Suprapubic skin (tissue), 4 donors: ENCODE data around the gene JMJD1C. TPM values are rescaled to one million over a fixed set of nuclear protein-coding genes. Genes with fewer than 3 reads are reported as not detected.
A peak's percentile ranks its signal among the peaks of the same experiment; 100 is the strongest.

Experiments
- DNase-seq, 2 donors: peaks; one replicate each; pipeline ENCODE4 v3.0.0-alpha.2; 2019; ENCODE audit warnings: low spot score in 2 of 2
- H3K27ac ChIP-seq: fragments of 200-600 bp; sonication (generic); one replicate; pipeline ENCODE4 v1.5.1; 2019
- H3K27me3 ChIP-seq: fragments of 200-600 bp; sonication (generic); one replicate; pipeline ENCODE4 v1.5.1; 2019
- H3K36me3 ChIP-seq: fragments of 200-600 bp; sonication (generic); one replicate; pipeline ENCODE4 v1.5.1; 2019
- H3K4me1 ChIP-seq: fragments of 200-600 bp; sonication (generic); one replicate; pipeline ENCODE4 v1.5.1; 2019
- H3K4me3 ChIP-seq: fragments of 200-600 bp; sonication (generic); one replicate; pipeline ENCODE4 v1.5.1; 2019; ENCODE audit warnings: mild to moderate bottlenecking
- H3K9me3 ChIP-seq: fragments of 200-600 bp; sonication (generic); one replicate; pipeline ENCODE4 v1.5.1; 2019
- EP300 ChIP-seq: sonication (generic); formaldehyde crosslinking; IDR thresholded peaks from one replicate; pipeline ENCODE4 v1.6.1; 2017; ENCODE audit warnings: antibody characterized with exemption
- POLR2A ChIP-seq, 2 donors: fragments of 450-650 bp; IDR thresholded peaks; one replicate each; pipeline ENCODE4 v1.6.1; 2017; ENCODE audit warnings: antibody characterized with exemption in 2 of 2, mild to moderate bottlenecking in 2 of 2, moderate library complexity in 2 of 2
- POLR2AphosphoS5 ChIP-seq, 3 donors: sonication (generic); formaldehyde crosslinking; IDR thresholded peaks; one replicate each; pipeline ENCODE4 v1.6.1; 2017; ENCODE audit warnings: antibody characterized with exemption in 3 of 3
- WGBS: methylation state at CpG from one replicate; pipeline ENCODE4 v1.1.5; 2018; 5-methylcytosine and 5-hydroxymethylcytosine counted together
- total RNA-seq, 4 donors: library from RNA; depleted of rRNA; stranded (reverse); fragments of >200 nt; gene quantifications; one replicate each; pipeline ENCODE4 v1.1.0, GENCODE V29; 2016
- TF ChIP-seq, protein P1 (sequence below), 2 donors: fragments of 200-600 bp in 1 of 2; fragments of 450-650 bp in 1 of 2; sonication (generic) in 1 of 2; IDR thresholded peaks; one replicate each; pipeline ENCODE4 v1.5.1; 2016 to 2019; ENCODE audit warnings: antibody characterized with exemption in 2 of 2, mild to moderate bottlenecking in 1 of 2, moderate library complexity in 1 of 2

The JMJD1C gene
- total RNA-seq, 4 donors from 2014 or later, result 78.6 to 127 (median 97.5) TPM

DNA sequence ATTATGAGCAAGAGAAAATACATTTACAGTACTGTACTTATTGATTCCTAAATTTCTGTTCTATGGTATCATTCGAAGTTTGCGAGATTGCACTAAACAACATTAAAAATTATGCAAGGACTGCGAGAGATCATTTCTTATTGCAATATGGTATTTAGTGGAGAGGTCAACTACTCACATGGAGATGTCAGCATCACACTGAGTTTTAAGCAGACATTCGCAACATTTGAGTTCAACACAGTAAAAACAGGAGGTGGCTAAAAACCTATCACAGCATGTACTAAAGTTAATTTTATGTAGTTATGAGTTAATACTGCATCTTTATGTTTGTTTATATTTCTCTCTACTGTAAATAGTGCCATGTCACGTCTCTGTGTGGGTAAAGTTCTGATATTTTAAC, 53.5 kb downstream of the JMJD1C start:
- WGBS, result 94% methylated on average over 5 of the region's 5 CpGs
- Histone ChIP-seq H3K27ac (no peak overlapping the region), H3K36me3 (no peaks in the 10 kb centered on the region), H3K27me3 (no peaks in the 10 kb centered on the region), H3K4me1 (peaks cover 14% of the 10 kb centered on the region), H3K9me3 (no peaks in the 10 kb centered on the region), H3K4me3 (no peak overlapping the region)
- TF ChIP-seq, protein P1, sequence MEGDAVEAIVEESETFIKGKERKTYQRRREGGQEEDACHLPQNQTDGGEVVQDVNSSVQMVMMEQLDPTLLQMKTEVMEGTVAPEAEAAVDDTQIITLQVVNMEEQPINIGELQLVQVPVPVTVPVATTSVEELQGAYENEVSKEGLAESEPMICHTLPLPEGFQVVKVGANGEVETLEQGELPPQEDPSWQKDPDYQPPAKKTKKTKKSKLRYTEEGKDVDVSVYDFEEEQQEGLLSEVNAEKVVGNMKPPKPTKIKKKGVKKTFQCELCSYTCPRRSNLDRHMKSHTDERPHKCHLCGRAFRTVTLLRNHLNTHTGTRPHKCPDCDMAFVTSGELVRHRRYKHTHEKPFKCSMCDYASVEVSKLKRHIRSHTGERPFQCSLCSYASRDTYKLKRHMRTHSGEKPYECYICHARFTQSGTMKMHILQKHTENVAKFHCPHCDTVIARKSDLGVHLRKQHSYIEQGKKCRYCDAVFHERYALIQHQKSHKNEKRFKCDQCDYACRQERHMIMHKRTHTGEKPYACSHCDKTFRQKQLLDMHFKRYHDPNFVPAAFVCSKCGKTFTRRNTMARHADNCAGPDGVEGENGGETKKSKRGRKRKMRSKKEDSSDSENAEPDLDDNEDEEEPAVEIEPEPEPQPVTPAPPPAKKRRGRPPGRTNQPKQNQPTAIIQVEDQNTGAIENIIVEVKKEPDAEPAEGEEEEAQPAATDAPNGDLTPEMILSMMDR (IDR thresholded peaks at IDR 0.05), result no peak
- no peak for TF ChIP-seq POLR2AphosphoS5 (IDR thresholded peaks at IDR 0.05)
- no peak for TF ChIP-seq POLR2A (IDR thresholded peaks at IDR 0.05)
- TF ChIP-seq EP300, result no peak
- DNase-seq, result no peak

DNA sequence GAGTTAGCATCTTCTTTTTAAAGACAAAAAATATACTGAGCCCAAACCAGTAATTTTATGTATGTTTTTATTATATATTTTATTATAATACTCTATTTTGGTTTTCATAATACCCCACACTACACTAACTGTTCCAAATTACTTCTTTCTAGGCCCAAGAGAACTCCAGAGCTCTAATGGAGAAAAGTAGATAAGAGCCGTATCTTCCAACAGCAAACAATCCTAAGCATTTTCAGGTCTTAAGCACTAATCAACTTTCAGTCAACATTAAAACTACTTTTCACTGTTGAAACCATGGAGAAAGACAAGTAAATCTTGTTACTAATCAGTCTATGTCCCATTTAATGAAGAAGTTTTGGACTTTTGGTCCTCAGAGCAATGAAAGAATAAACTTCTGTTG, 55.1 kb downstream of the JMJD1C start:
- H3K4me3 ChIP-seq, result no peak overlapping the region
- H3K4me1 ChIP-seq, result peaks cover 7% of the 10 kb centered on the region
- WGBS, result 94% methylated on average over 1 of the region's 1 CpG
- H3K27me3 ChIP-seq, result no peaks in the 10 kb centered on the region
- no peak overlapping the region for H3K27ac ChIP-seq
- H3K36me3 ChIP-seq, result no peaks in the 10 kb centered on the region
- no peak for TF ChIP-seq EP300
- no peaks in the 10 kb centered on the region for H3K9me3 ChIP-seq
- no peak for DNase-seq

DNA sequence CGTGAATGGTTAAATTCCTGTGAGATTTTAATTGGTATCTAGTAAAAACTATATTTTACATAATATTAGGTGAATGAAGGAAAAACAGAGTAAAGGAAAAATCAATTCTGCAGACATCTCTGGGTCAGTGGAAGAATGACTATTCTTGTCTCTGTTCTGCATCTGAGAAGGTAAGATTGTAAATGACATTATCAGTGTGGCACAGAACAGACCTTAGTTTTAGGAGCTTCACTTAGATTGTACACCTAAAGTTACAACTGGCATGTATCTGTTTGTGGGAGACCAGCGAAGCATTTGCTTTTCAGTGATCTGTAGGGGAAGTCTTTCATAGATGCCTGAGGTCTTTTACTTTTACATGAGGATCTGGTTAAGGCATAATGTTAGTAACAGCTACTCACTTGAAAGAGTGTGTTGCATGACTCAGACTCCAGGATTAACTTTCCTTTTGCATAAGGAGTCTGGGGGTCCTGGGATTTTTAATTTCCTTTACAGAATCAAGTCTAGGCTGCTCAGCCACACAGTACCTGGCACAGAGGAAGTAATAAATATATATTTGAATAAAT, 56.2 kb downstream of the JMJD1C start:
- TF ChIP-seq, protein P1 (IDR thresholded peaks at IDR 0.05), result no peak
- TF ChIP-seq EP300, result no peak
- no peak for TF ChIP-seq POLR2AphosphoS5 (IDR thresholded peaks at IDR 0.05)
- no peak for TF ChIP-seq POLR2A (IDR thresholded peaks at IDR 0.05)
- Histone ChIP-seq H3K36me3 (no peaks in the 10 kb centered on the region), H3K9me3 (no peaks in the 10 kb centered on the region), H3K27ac (no peak overlapping the region), H3K4me3 (no peak overlapping the region), H3K4me1 (peaks cover 7% of the 10 kb centered on the region), H3K27me3 (no peaks in the 10 kb centered on the region)
- 80% methylated on average over 2 of the region's 2 CpGs for WGBS
- no peak for DNase-seq

DNA sequence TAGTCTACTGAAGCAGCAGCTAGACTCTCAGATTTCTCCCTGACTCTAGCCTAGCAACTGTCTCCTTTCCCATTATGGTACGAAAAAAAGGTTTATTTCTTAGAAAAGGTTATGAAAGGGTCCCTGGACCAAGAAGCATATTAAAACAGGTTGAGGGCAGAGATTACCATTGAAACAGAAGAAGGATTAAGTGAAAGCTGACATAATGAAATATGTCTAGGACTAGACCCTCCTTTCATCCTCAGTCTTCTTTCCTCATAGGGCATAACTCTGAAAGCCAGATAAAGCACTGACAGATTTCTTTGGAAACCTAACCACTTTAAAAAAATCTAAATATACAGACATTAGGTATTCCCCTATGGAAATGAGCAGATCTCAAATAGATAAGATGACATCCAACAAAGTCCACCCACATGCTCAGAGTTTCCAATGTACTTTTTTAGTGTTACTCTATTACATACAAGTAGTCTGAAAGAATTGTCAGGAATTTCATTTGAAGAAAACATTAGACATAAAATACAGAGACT, 58.6 kb downstream of the JMJD1C start:
- Histone ChIP-seq H3K36me3 (no peaks in the 10 kb centered on the region), H3K27ac (no peak overlapping the region), H3K4me3 (no peak overlapping the region), H3K4me1 (peaks cover 7% of the 10 kb centered on the region), H3K9me3 (no peaks in the 10 kb centered on the region), H3K27me3 (no peaks in the 10 kb centered on the region)
- DNase-seq, result no peak
- 94% methylated on average over 1 of the region's 1 CpG for WGBS
- no peak for TF ChIP-seq POLR2A (IDR thresholded peaks at IDR 0.05)
- TF ChIP-seq, protein P1 (IDR thresholded peaks at IDR 0.05), result no peak
- TF ChIP-seq POLR2AphosphoS5 (IDR thresholded peaks at IDR 0.05), result no peak
- no peak for TF ChIP-seq EP300

DNA sequence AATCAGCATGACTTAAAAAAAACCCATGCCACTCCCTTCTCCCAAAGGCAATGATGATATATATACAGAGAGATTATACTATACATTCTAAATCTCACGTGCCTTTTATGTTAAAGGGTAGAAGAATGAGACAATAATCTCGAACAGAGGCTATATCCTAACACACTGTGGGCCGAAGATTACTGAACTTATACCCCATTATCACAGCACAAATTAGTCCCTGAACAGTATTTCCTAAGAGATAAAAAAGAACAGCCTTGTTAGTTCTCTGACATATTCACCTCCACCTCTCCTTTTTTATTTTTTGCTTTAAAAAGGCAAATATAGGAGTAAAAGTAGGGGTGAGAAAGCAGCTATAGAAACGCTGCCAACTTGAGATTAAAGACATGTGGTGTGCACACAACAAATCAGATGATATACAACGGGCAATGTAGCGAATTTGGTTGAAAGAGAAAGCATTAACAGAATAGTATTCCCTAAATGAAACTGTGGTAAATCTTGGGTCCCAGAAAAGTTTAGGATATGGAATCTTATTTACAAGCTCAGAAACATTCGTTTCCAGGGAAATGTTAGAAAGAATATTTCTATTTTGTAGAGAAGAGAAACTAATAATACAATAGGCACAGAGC, 69.5 kb downstream of the JMJD1C start:
- TF ChIP-seq EP300 (no peak), POLR2A (IDR thresholded peaks at IDR 0.05) (no peak), POLR2AphosphoS5 (IDR thresholded peaks at IDR 0.05) (no peak)
- TF ChIP-seq, protein P1 (IDR thresholded peaks at IDR 0.05), result no peak
- DNase-seq, result no peak
- Histone ChIP-seq H3K27me3 (no peaks in the 10 kb centered on the region), H3K36me3 (no peaks in the 10 kb centered on the region), H3K4me3 (peak overlapping the region; percentile 1), H3K9me3 (no peaks in the 10 kb centered on the region), H3K4me1 (no peaks in the 10 kb centered on the region), H3K27ac (no peak overlapping the region)
- WGBS, result 50% methylated on average over 7 of the region's 7 CpGs
